ENCODE results near the gene INTS7. TPM values are rescaled to one million over a fixed set of nuclear protein-coding genes. Genes with fewer than 3 reads are reported as not detected.

The INTS7 gene
- total RNA-seq, 1 donor from 2014 or later = 9.5 TPM

DNA sequence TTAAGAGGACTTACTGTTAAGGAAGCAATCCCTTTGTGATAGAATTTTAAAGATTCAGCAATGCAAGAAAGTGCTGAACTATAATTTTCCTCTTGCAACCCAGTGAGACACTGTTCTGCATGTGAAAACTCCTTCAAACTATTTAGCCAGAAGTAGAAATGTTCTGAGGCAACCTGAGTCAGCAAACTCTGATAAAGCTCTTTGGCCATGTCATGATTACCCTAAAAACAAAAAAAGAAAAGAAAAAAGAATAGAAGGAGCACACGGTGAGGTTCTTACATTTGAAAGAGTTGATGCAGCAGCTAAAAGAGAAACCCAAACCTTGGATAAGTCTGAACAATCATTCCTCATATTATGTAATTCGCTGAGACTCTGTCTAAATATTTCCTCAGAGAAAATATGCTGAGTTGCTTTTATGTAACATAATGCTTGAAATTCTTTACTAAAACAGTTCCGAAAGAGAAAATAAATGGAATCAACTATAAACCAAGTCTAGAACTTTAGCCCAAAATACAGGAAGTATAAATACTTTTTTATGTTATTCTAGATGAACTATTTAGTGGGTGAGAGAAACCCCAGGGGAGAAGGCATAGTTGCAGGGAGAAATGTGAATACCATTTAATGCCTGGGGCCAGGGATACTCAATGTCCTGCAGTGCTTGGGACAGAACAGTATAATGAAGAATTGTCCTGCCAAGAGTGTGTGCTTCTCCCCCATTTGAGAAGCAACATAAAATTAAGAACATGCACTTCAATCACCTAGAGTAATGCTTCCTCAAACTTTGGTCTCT, 60.0 kb downstream of the INTS7 start:
- TF ChIP-seq, protein P1, sequence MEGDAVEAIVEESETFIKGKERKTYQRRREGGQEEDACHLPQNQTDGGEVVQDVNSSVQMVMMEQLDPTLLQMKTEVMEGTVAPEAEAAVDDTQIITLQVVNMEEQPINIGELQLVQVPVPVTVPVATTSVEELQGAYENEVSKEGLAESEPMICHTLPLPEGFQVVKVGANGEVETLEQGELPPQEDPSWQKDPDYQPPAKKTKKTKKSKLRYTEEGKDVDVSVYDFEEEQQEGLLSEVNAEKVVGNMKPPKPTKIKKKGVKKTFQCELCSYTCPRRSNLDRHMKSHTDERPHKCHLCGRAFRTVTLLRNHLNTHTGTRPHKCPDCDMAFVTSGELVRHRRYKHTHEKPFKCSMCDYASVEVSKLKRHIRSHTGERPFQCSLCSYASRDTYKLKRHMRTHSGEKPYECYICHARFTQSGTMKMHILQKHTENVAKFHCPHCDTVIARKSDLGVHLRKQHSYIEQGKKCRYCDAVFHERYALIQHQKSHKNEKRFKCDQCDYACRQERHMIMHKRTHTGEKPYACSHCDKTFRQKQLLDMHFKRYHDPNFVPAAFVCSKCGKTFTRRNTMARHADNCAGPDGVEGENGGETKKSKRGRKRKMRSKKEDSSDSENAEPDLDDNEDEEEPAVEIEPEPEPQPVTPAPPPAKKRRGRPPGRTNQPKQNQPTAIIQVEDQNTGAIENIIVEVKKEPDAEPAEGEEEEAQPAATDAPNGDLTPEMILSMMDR (IDR thresholded peaks at IDR 0.05; ENCODE audit: borderline replicate concordance) = no peak
- Histone ChIP-seq H3K4me3 (no peak overlapping the region), H3K9me3 (replicated peaks) (no peaks in the 10 kb centered on the region), H3K4me1 (peaks cover 16% of the 10 kb centered on the region), H3K36me3 (peaks cover 41% of the 10 kb centered on the region), H3K27ac (replicated peaks) (peak overlapping the region; percentile 11), H3K27me3 (ENCODE audit: low read depth) (no peaks in the 10 kb centered on the region)
- intact Hi-C loops (cut with micrococcal nuclease) = no loop called here
- no peak for DNase-seq

DNA sequence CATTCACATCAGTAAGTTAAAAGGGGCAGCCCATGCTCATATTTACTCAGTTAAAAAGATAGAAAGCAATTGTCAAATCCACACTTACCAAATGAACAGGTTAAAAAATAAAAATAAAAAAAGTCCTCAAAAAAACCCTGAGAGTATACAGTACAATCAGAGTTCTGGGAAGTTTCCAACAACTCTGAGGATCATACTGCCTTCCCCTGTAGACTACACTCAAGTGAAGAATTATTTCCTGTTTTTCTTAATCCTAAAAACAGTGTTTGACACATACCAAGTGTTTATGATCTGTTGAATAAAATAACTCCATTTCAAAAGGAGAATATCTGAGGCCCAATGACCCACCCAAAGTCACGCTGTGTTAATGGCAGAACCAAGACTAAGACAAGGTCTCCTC, 61.8 kb downstream of the INTS7 start:
- TF ChIP-seq, protein P1 (IDR thresholded peaks at IDR 0.05; ENCODE audit: borderline replicate concordance) = no peak
- Histone ChIP-seq H3K4me3 (no peak overlapping the region), H3K4me1 (peaks cover 16% of the 10 kb centered on the region), H3K9me3 (replicated peaks) (no peaks in the 10 kb centered on the region), H3K36me3 (peaks cover 28% of the 10 kb centered on the region), H3K27ac (replicated peaks) (no peak overlapping the region), H3K27me3 (ENCODE audit: low read depth) (no peaks in the 10 kb centered on the region)
- intact Hi-C loops (cut with micrococcal nuclease) = no loop called here
- no peak for DNase-seq

DNA sequence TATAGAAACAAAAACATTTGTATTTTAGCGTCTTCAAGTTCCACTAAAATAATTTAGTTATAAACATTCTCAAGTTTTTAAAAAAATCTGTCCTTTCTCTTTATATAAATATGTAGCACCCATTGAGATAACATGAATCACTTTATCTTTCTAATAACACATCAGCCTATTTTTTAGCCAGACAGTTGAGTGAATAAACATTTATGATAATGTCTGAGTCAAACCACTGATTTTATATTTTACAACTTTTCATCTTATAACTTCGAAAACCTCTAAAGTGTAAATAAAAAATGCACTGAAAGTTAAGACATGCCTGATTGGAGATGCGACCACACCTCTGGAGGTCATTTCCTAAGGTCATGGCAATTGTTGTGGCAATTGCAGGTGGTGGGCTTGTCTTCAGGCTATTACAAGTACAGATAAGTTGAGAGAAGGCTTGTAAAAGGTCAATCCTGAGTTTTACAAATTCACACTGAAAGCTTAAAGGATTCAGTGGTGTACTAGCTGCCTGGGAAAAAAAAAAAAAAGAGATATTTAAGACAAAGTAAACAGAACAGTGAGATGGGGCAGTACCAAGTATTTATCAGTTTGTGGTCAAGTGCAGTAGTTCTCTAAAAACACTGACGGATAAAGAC, 67.0 kb downstream of the INTS7 start:
- no peaks in the 10 kb centered on the region for H3K4me1 ChIP-seq
- no peaks in the 10 kb centered on the region for H3K9me3 ChIP-seq (replicated peaks)
- intact Hi-C loops (cut with micrococcal nuclease) = no loop called here
- H3K4me3 ChIP-seq = no peak overlapping the region
- TF ChIP-seq, protein P1 (IDR thresholded peaks at IDR 0.05; ENCODE audit: borderline replicate concordance) = no peak
- H3K27ac ChIP-seq (replicated peaks) = no peak overlapping the region
- peaks cover 17% of the 10 kb centered on the region for H3K36me3 ChIP-seq
- no peak for DNase-seq
- no peaks in the 10 kb centered on the region for H3K27me3 ChIP-seq (ENCODE audit: low read depth)

DNA sequence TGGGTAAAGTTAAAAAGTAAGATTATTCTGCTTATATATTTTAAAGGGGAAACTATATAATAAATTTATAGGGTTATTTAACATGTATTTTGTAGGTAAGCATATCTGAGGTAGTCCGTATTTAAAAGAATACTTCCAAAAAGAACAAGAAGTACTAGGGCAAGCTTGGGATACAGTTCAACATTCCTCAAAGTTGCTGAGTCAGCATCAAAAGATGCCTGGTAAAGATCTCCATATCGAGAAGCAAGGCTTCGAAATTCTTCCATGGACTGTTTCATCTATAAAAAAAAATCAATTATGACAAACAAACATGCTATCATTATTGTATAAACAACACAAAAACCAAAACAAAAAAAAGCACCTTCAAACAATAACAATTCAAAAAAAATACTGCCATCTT, 67.7 kb downstream of the INTS7 start:
- intact Hi-C loops (cut with micrococcal nuclease) = no loop called here
- no peaks in the 10 kb centered on the region for H3K9me3 ChIP-seq (replicated peaks)
- no peak overlapping the region for H3K4me3 ChIP-seq
- DNase-seq = no peak
- no peaks in the 10 kb centered on the region for H3K27me3 ChIP-seq (ENCODE audit: low read depth)
- peaks cover 17% of the 10 kb centered on the region for H3K36me3 ChIP-seq
- TF ChIP-seq, protein P1 (IDR thresholded peaks at IDR 0.05; ENCODE audit: borderline replicate concordance) = no peak
- H3K27ac ChIP-seq (replicated peaks) = no peak overlapping the region
- no peaks in the 10 kb centered on the region for H3K4me1 ChIP-seq

DNA sequence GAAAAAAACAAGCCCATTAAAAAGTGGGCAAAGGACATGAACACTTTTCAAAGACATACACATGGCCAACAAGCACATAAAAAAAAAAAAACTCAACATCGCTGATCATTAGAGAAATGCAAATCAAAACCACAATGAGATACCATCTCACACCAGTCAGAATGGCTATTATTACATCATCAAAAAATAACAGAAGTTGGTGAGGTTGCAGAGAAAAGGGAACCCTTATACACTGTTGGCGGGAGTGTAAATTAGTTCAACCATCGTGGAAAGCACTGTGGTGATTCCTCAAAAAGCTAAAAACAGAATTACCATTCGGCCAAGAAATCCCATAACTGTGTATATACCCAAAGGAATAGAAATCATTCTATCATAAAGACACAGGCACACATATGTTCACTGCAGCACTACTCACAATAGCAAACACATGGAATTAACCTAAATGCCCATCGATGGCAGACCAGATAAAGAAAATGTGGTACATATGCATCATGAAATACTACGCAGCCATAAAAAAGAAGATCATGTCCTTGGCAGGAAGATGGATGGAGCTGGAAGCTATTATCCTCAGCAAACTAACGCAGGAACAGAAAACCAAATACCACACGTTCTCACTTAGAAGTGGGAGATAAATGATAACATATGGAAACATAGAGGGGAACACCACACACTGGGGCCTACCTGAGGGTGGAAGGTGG, 70.1 kb downstream of the INTS7 start:
- Histone ChIP-seq H3K9me3 (replicated peaks) (no peaks in the 10 kb centered on the region), H3K4me3 (no peak overlapping the region), H3K27me3 (ENCODE audit: low read depth) (no peaks in the 10 kb centered on the region), H3K27ac (replicated peaks) (no peak overlapping the region), H3K36me3 (peaks cover 17% of the 10 kb centered on the region), H3K4me1 (no peaks in the 10 kb centered on the region)
- intact Hi-C loops (cut with micrococcal nuclease) = no loop called here
- no peak for DNase-seq
- TF ChIP-seq, protein P1 (IDR thresholded peaks at IDR 0.05; ENCODE audit: borderline replicate concordance) = no peak

All from left ventricle myocardium inferior (tissue), 1 donor.